ENCODE results near the gene OTX1. TPM values are rescaled to one million over a fixed set of nuclear protein-coding genes. Genes with fewer than 3 reads are reported as not detected.
A peak's percentile ranks its signal among the peaks of the same experiment; 100 is the strongest.

OTX1 gene
- polyA plus RNA-seq, 4 donors: 0.01 TPM; not detected in 3

- Histone ChIP-seq H3K27me3 (ENCODE audit: control insufficient read depth in 3 of 3, insufficient read depth in 3 of 3, low read length in 3 of 3) (no peaks in the 10 kb centered on the region), H3K4me3 (ENCODE audit: low read depth in 1 of 3, low read length in 3 of 3) (no peak overlapping the region), H3K27ac (ENCODE audit: low read depth in 1 of 3, low read length in 2 of 3) (no peak overlapping the region), H3K36me3 (ENCODE audit: control insufficient read depth in 3 of 3, insufficient read depth in 2 of 3, low read depth in 1 of 3, low read length in 3 of 3) (no peaks in the 10 kb centered on the region), H3K9me3 (ENCODE audit: control insufficient read depth in 2 of 2, insufficient read depth in 1 of 2, low read depth in 1 of 2, low read length in 1 of 2) (no peaks in the 10 kb centered on the region), H3K4me1 (ENCODE audit: control insufficient read depth in 3 of 3, insufficient read depth in 2 of 3, low read depth in 1 of 3, low read length in 2 of 3) (no peaks in the 10 kb centered on the region)
- no peak for FAIRE-seq
- no peak for DNase-seq
- 92 to 97% (median 95%) methylated on average over 4 of the region's 4 CpGs for WGBS, 3 donors
Observed at GRCh38 chr2:63038034-63038433, 12.6 kb upstream of the OTX1 start.

- DNase-seq: no peak
- no peak for FAIRE-seq
- no peaks in the 10 kb centered on the region for H3K4me1 ChIP-seq (ENCODE audit: control insufficient read depth in 3 of 3, insufficient read depth in 2 of 3, low read depth in 1 of 3, low read length in 2 of 3)
- H3K36me3 ChIP-seq (ENCODE audit: control insufficient read depth in 3 of 3, insufficient read depth in 2 of 3, low read depth in 1 of 3, low read length in 3 of 3): peaks cover 0 to 10% (median 0%) of the 10 kb centered on the region in 3 donors
- no peak overlapping the region for H3K27ac ChIP-seq (ENCODE audit: low read depth in 1 of 3, low read length in 2 of 3)
- peaks cover 0 to 8% (median 7%) of the 10 kb centered on the region in 3 donors for H3K27me3 ChIP-seq (ENCODE audit: control insufficient read depth in 3 of 3, insufficient read depth in 3 of 3, low read length in 3 of 3)
- no peak overlapping the region for H3K4me3 ChIP-seq (ENCODE audit: low read depth in 1 of 3, low read length in 3 of 3)
- 95 to 100% (median 100%) methylated on average over 1 of the region's 1 CpG for WGBS, 3 donors
- H3K9me3 ChIP-seq (ENCODE audit: control insufficient read depth in 2 of 2, insufficient read depth in 1 of 2, low read depth in 1 of 2, low read length in 1 of 2): no peaks in the 10 kb centered on the region
Observed at GRCh38 chr2:63040586-63040985, 10.0 kb upstream of the OTX1 start.

GRCh38 chr2:63041592-63041991 lies 9.0 kb upstream of the OTX1 start:
- H3K4me1 ChIP-seq (ENCODE audit: control insufficient read depth in 3 of 3, insufficient read depth in 2 of 3, low read depth in 1 of 3, low read length in 2 of 3): no peaks in the 10 kb centered on the region
- H3K27ac ChIP-seq (ENCODE audit: low read depth in 1 of 3, low read length in 2 of 3): no peak overlapping the region
- FAIRE-seq: no peak
- H3K27me3 ChIP-seq (ENCODE audit: control insufficient read depth in 3 of 3, insufficient read depth in 3 of 3, low read length in 3 of 3): peaks cover 0 to 11% (median 7%) of the 10 kb centered on the region in 3 donors
- H3K36me3 ChIP-seq (ENCODE audit: control insufficient read depth in 3 of 3, insufficient read depth in 2 of 3, low read depth in 1 of 3, low read length in 3 of 3): peaks cover 0 to 10% (median 0%) of the 10 kb centered on the region in 3 donors
- no peak overlapping the region for H3K4me3 ChIP-seq (ENCODE audit: low read depth in 1 of 3, low read length in 3 of 3)
- WGBS, 3 donors: 97 to 100% (median 97%) methylated on average over 1 of the region's 1 CpG
- no peaks in the 10 kb centered on the region for H3K9me3 ChIP-seq (ENCODE audit: control insufficient read depth in 2 of 2, insufficient read depth in 1 of 2, low read depth in 1 of 2, low read length in 1 of 2)
- DNase-seq: no peak

GRCh38 chr2:63044362-63045327 lies 6.0 kb upstream of the OTX1 start:
- peaks cover 0 to 4% of the 10 kb centered on the region in 2 donors for H3K9me3 ChIP-seq (ENCODE audit: control insufficient read depth in 2 of 2, insufficient read depth in 1 of 2, low read depth in 1 of 2, low read length in 1 of 2)
- H3K4me3 ChIP-seq (ENCODE audit: low read depth in 1 of 3, low read length in 3 of 3): no peak overlapping the region
- H3K27ac ChIP-seq (ENCODE audit: low read depth in 1 of 3, low read length in 2 of 3): no peak overlapping the region
- H3K27me3 ChIP-seq (ENCODE audit: control insufficient read depth in 3 of 3, insufficient read depth in 3 of 3, low read length in 3 of 3): peaks cover 0 to 41% (median 25%) of the 10 kb centered on the region in 3 donors
- DNase-seq (no peak), FAIRE-seq (no peak)
- 95 to 98% (median 97%) methylated on average over 36 of the region's 36 CpGs for WGBS, 3 donors
- peaks cover 0 to 10% (median 0%) of the 10 kb centered on the region in 3 donors for H3K36me3 ChIP-seq (ENCODE audit: control insufficient read depth in 3 of 3, insufficient read depth in 2 of 3, low read depth in 1 of 3, low read length in 3 of 3)
- peaks cover 2 to 21% (median 2%) of the 10 kb centered on the region in 3 donors for H3K4me1 ChIP-seq (ENCODE audit: control insufficient read depth in 3 of 3, insufficient read depth in 2 of 3, low read depth in 1 of 3, low read length in 2 of 3)

- Histone ChIP-seq H3K4me1 (ENCODE audit: control insufficient read depth in 3 of 3, insufficient read depth in 2 of 3, low read depth in 1 of 3, low read length in 2 of 3) (peaks cover 2 to 25% (median 4%) of the 10 kb centered on the region in 3 donors), H3K27ac (ENCODE audit: low read depth in 1 of 3, low read length in 2 of 3) (no peak overlapping the region), H3K27me3 (ENCODE audit: control insufficient read depth in 3 of 3, insufficient read depth in 3 of 3, low read length in 3 of 3) (peaks cover under 1 to 59% (median 36%) of the 10 kb centered on the region in 3 donors), H3K9me3 (ENCODE audit: control insufficient read depth in 2 of 2, insufficient read depth in 1 of 2, low read depth in 1 of 2, low read length in 1 of 2) (peaks cover 0 to 4% of the 10 kb centered on the region in 2 donors), H3K4me3 (ENCODE audit: low read depth in 1 of 3, low read length in 3 of 3) (no peak overlapping the region), H3K36me3 (ENCODE audit: control insufficient read depth in 3 of 3, insufficient read depth in 2 of 3, low read depth in 1 of 3, low read length in 3 of 3) (peaks cover 0 to 10% (median 0%) of the 10 kb centered on the region in 3 donors)
- no peak for DNase-seq
- 89 to 95% (median 92%) methylated on average over 7 of the region's 7 CpGs for WGBS, 3 donors
- no peak for FAIRE-seq
Observed at GRCh38 chr2:63046552-63046951, 4.1 kb upstream of the OTX1 start.

GRCh38 chr2:63046961-63047320 lies 3.7 kb upstream of the OTX1 start:
- peaks cover 0 to 10% (median 0%) of the 10 kb centered on the region in 3 donors for H3K36me3 ChIP-seq (ENCODE audit: control insufficient read depth in 3 of 3, insufficient read depth in 2 of 3, low read depth in 1 of 3, low read length in 3 of 3)
- peaks cover 2 to 25% (median 4%) of the 10 kb centered on the region in 3 donors for H3K4me1 ChIP-seq (ENCODE audit: control insufficient read depth in 3 of 3, insufficient read depth in 2 of 3, low read depth in 1 of 3, low read length in 2 of 3)
- H3K9me3 ChIP-seq (ENCODE audit: control insufficient read depth in 2 of 2, insufficient read depth in 1 of 2, low read depth in 1 of 2, low read length in 1 of 2): peaks cover 0 to 4% of the 10 kb centered on the region in 2 donors
- DNase-seq (no peak), FAIRE-seq (no peak)
- H3K4me3 ChIP-seq (ENCODE audit: low read depth in 1 of 3, low read length in 3 of 3): no peak overlapping the region
- peaks cover 4 to 63% (median 37%) of the 10 kb centered on the region in 3 donors for H3K27me3 ChIP-seq (ENCODE audit: control insufficient read depth in 3 of 3, insufficient read depth in 3 of 3, low read length in 3 of 3)
- no peak overlapping the region for H3K27ac ChIP-seq (ENCODE audit: low read depth in 1 of 3, low read length in 2 of 3)
- WGBS, 3 donors: 26 to 59% (median 46%) methylated on average over 8 of the region's 8 CpGs

- Histone ChIP-seq H3K4me1 (ENCODE audit: control insufficient read depth in 3 of 3, insufficient read depth in 2 of 3, low read depth in 1 of 3, low read length in 2 of 3) (peaks cover 2 to 25% (median 4%) of the 10 kb centered on the region in 3 donors), H3K36me3 (ENCODE audit: control insufficient read depth in 3 of 3, insufficient read depth in 2 of 3, low read depth in 1 of 3, low read length in 3 of 3) (peaks cover 0 to 10% (median 0%) of the 10 kb centered on the region in 3 donors), H3K9me3 (ENCODE audit: control insufficient read depth in 2 of 2, insufficient read depth in 1 of 2, low read depth in 1 of 2, low read length in 1 of 2) (peaks cover 0 to 4% of the 10 kb centered on the region in 2 donors), H3K27me3 (ENCODE audit: control insufficient read depth in 3 of 3, insufficient read depth in 3 of 3, low read length in 3 of 3) (peaks cover 8 to 70% (median 44%) of the 10 kb centered on the region in 3 donors), H3K4me3 (ENCODE audit: low read depth in 1 of 3, low read length in 3 of 3) (peak overlapping the region in 1 of 3 donors; percentile 8), H3K27ac (ENCODE audit: low read depth in 1 of 3, low read length in 2 of 3) (no peak overlapping the region)
- 5 to 28% (median 15%) methylated on average over 63 to 71 of the region's 71 CpGs for WGBS, 3 donors
- DNase-seq: peak in 1 of 2 donors; percentile 53
- no peak for FAIRE-seq
Observed at GRCh38 chr2:63047321-63048279, 3.0 kb upstream of the OTX1 start.

Measured in small intestine (tissue), 7 donors.